Endothelial cell of umbilical vein (primary cell): ENCODE results near the gene SLC16A4. TPM values are rescaled to one million over a fixed set of nuclear protein-coding genes. Genes with fewer than 3 reads are reported as not detected.

Experiments
- BruUV-seq: library from RNA; stranded (reverse); fragments of 400-500 nt; replicated peaks from 2 replicates; lab custom pipeline; 2021; lab: Mats Ljungman, UMichigan
- CTCF ChIA-PET: fragments of 300-600, 350-600 bp; sonication (Branson Sonifier 250); formaldehyde crosslinking; loops from one replicate; lab custom pipeline; 2021; ENCODE audit warnings: antibody characterized with exemption, inconsistent platforms; lab: Charles Lee
- POLR2A ChIA-PET: fragments of 300-600, 350-600 bp; sonication (Branson Sonifier 250); formaldehyde crosslinking; loops from one replicate; lab custom pipeline; 2021; ENCODE audit warnings: antibody characterized with exemption, inconsistent platforms; lab: Charles Lee
- DNase-seq: peaks from one replicate; pipeline ENCODE4 v3.0.0-alpha.2; 2011; ENCODE audit warnings: low read depth, low spot score
- FAIRE-seq: peaks from 2 replicates; lab custom pipeline; 2011; peaks lifted over from hg19 to GRCh38; lab: Jason Lieb, UNC
- H2AFZ ChIP-seq: 2 replicates; pipeline ENCODE4 v1.6.0; 2012; ENCODE audit warnings: low read depth, low read length, control low read depth, inconsistent platforms
- H3K27ac ChIP-seq: 2 replicates; pipeline ENCODE4 v1.5.1; 2011; ENCODE audit warnings: low read depth, mild to moderate bottlenecking, control low read depth, low read length, moderate library complexity; ENCODE audit not compliant: insufficient read depth
- H3K27me3 ChIP-seq, 2 experiments: 2 replicates each; pipeline versions ENCODE4 v1.6.0 to v1.6.1; 2011; ENCODE audit warnings: low read length in 2 of 2, mixed read lengths in 1 of 2; ENCODE audit not compliant: control insufficient read depth in 2 of 2, insufficient read depth in 2 of 2
- H3K36me3 ChIP-seq, 2 experiments: 2 replicates in 1 of 2; 3 replicates in 1 of 2; pipeline ENCODE4 v1.5.1; 2011; ENCODE audit warnings: low read length in 2 of 2, mild to moderate bottlenecking in 1 of 2, moderate library complexity in 1 of 2; ENCODE audit not compliant: control insufficient read depth in 2 of 2, insufficient read depth in 2 of 2; ENCODE audit errors: extremely low read depth in 1 of 2
- H3K4me1 ChIP-seq: 3 replicates; pipeline ENCODE4 v1.5.1; 2011; ENCODE audit warnings: mild to moderate bottlenecking, low read length; ENCODE audit not compliant: control insufficient read depth, insufficient read depth; ENCODE audit errors: extremely low read depth
- H3K4me2 ChIP-seq: 2 replicates; pipeline ENCODE4 v1.6.1; 2011; ENCODE audit warnings: low read length, control low read depth, mixed read lengths; ENCODE audit not compliant: insufficient read depth
- H3K4me3 ChIP-seq, 3 experiments: fragments of 200-600 bp in 1 of 3; sonication (generic), shearing (Covaris generic) in 1 of 3; replicated peaks in 1 of 3; 2 replicates each; pipeline ENCODE4 v1.5.1; 2011 to 2016; ENCODE audit warnings: control low read depth in 3 of 3, low read length in 3 of 3, mild to moderate bottlenecking in 2 of 3, inconsistent platforms in 1 of 3, low read depth in 1 of 3, moderate library complexity in 1 of 3; ENCODE audit not compliant: insufficient read depth in 1 of 3
- H3K79me2 ChIP-seq: 2 replicates; pipeline ENCODE4 v1.6.0; 2012; ENCODE audit warnings: low read length, inconsistent platforms; ENCODE audit not compliant: control insufficient read depth, insufficient read depth
- H3K9ac ChIP-seq: replicated peaks from 2 replicates; pipeline ENCODE3; 2011; ENCODE audit warnings: low read length, control low read depth; ENCODE audit not compliant: insufficient read depth; ENCODE audit errors: extremely low read depth
- H3K9me1 ChIP-seq: replicated peaks from 3 replicates; pipeline ENCODE4 v1.6.0; 2011; ENCODE audit warnings: mild to moderate bottlenecking, low read length; ENCODE audit not compliant: control insufficient read depth, insufficient read depth; ENCODE audit errors: extremely low read depth
- H3K9me3 ChIP-seq: replicated peaks from 2 replicates; pipeline ENCODE4 v1.5.1; 2012; ENCODE audit warnings: low read length, inconsistent platforms; ENCODE audit not compliant: control insufficient read depth, insufficient read depth
- H4K20me1 ChIP-seq: replicated peaks from 2 replicates; pipeline ENCODE3; 2011; ENCODE audit warnings: mild to moderate bottlenecking, low read length; ENCODE audit not compliant: control insufficient read depth, insufficient read depth; ENCODE audit errors: extremely low read depth
- CTCF ChIP-seq, 2 donors: IDR thresholded peaks; 1 replicate in 1 of 2; 2 replicates in 1 of 2; pipeline ENCODE4 v1.5.1; 2011; ENCODE audit warnings: low read length in 2 of 2, mild to moderate bottlenecking in 2 of 2, moderate library complexity in 2 of 2, control low read depth in 1 of 2, inconsistent platforms in 1 of 2, low read depth in 1 of 2; ENCODE audit not compliant: insufficient read depth in 1 of 2; ENCODE audit errors: extremely low read depth in 1 of 2
- EZH2 ChIP-seq: IDR thresholded peaks from 2 replicates; pipeline ENCODE4 v1.6.1; 2012; ENCODE audit warnings: borderline replicate concordance, low read depth, mild to moderate bottlenecking, moderate library complexity, low read length, inconsistent platforms; ENCODE audit not compliant: severe bottlenecking
- FOS ChIP-seq: IDR thresholded peaks from 2 replicates; pipeline ENCODE4 v1.6.1; 2011; ENCODE audit warnings: mild to moderate bottlenecking, low read length, moderate library complexity, borderline replicate concordance; ENCODE audit not compliant: insufficient read depth
- GATA2 ChIP-seq: IDR thresholded peaks from 2 replicates; pipeline ENCODE4 v1.7.0; 2011; ENCODE audit warnings: low read depth, mild to moderate bottlenecking, moderate library complexity, mixed read lengths, low read length; ENCODE audit not compliant: insufficient read length, insufficient read depth
- JUN ChIP-seq: IDR thresholded peaks from 2 replicates; pipeline ENCODE4 v1.6.1; 2011; ENCODE audit warnings: borderline replicate concordance, low read depth; ENCODE audit not compliant: insufficient read length, insufficient read depth
- MAX ChIP-seq: IDR thresholded peaks from 2 replicates; pipeline ENCODE4 v1.6.1; 2011; ENCODE audit not compliant: insufficient read depth, insufficient read length
- MYC ChIP-seq: IDR thresholded peaks from one replicate; pipeline ENCODE4 v1.6.1; 2011; ENCODE audit warnings: mild to moderate bottlenecking, low read depth, low read length
- POLR2A ChIP-seq: IDR thresholded peaks from 2 replicates; pipeline ENCODE4 v1.6.1; 2012; ENCODE audit warnings: low read depth, mild to moderate bottlenecking, control low read depth, low read length
- POLR2AphosphoS5 ChIP-seq: IDR thresholded peaks from 2 replicates; pipeline ENCODE4 v1.6.1; 2012; ENCODE audit warnings: low read depth, mild to moderate bottlenecking, control low read depth, low read length, moderate library complexity; ENCODE audit not compliant: insufficient read depth
- dilution Hi-C: fragments of 300-500 bp; cut with MboI; formaldehyde crosslinking; loops from one replicate; pipeline ENCODE4 v1.15.0; 2019; ENCODE audit warnings: low sequenced_read_pairs; ENCODE audit not compliant: extremely low pct_ligation_motif_present
- intact Hi-C: fragments of 100-400 bp; cut with micrococcal nuclease; formaldehyde crosslinking; loops from one replicate; pipeline ENCODE4 v1.10.0; 2022
- polyA plus RNA-seq, 4 experiments: library from polyadenylated mRNA; depleted of rRNA in 3 of 4; stranded (reverse) in 3 of 4; unstranded in 1 of 4; fragments of >200 nt; gene quantifications; 2 replicates each; pipeline versions ENCODE4 v1.2.1 to v1.2.3, GENCODE V29; 2011 to 2012; ENCODE audit warnings: missing spikeins in 1 of 4
- total RNA-seq: library from RNA; stranded (reverse); gene quantifications from 2 replicates; pipeline ENCODE4 v1.2.3, GENCODE V29; 2021

The SLC16A4 gene
- total and polyA plus RNA-seq, 2 donors (not counting 3 experiments of a cell fraction or from before 2014, with no cell fraction given), result 2.8 to 7.2 TPM

- Histone ChIP-seq H3K4me1 (no peaks in the 10 kb centered on the region), H3K9me3 (no peaks in the 10 kb centered on the region), H3K4me3 (no peak overlapping the region), H3K27me3 (peaks cover 6 to 16% of the 10 kb centered on the region in 2 experiments), H3K9ac (no peak overlapping the region), H3K27ac (no peak overlapping the region), H3K9me1 (no peaks in the 10 kb centered on the region), H4K20me1 (no peaks in the 10 kb centered on the region), H3K36me3 (no peaks in the 10 kb centered on the region), H2AFZ (no peak overlapping the region), H3K4me2 (no peak overlapping the region), H3K79me2 (no peaks in the 10 kb centered on the region)
- DNase-seq (no peak), FAIRE-seq (no peak)
- CTCF ChIA-PET, result interaction anchor here (1.0 to 2.6 kb wide), 5 partner anchors 12 to 226 kb away, joined by 4 to 11 read pairs (median 5); no protein-coding TSS in a partner anchor
- dilution Hi-C loops (no loop called here), intact Hi-C loops (no loop called here)
- BruUV-seq, result no TSS peak
- POLR2A ChIA-PET, result no interaction called here
- TF ChIP-seq EZH2, result no peak
- no peak for TF ChIP-seq MAX
- no peak for TF ChIP-seq POLR2AphosphoS5
- no peak for TF ChIP-seq POLR2A
- no peak for TF ChIP-seq CTCF (IDR thresholded peaks at IDR 0.05; ENCODE audit: extremely low read depth in 1 of 2, insufficient read depth in 1 of 2, low read depth in 1 of 2, low read length in 2 of 2)
- no peak for TF ChIP-seq JUN
- TF ChIP-seq FOS, result no peak
- TF ChIP-seq GATA2, result no peak
- no peak for TF ChIP-seq MYC
Observed at GRCh38 chr1:110434946-110435345, 44.1 kb upstream of the SLC16A4 start.
